ENCODE measurements around the gene CIB4.

The CIB4 gene

DNA sequence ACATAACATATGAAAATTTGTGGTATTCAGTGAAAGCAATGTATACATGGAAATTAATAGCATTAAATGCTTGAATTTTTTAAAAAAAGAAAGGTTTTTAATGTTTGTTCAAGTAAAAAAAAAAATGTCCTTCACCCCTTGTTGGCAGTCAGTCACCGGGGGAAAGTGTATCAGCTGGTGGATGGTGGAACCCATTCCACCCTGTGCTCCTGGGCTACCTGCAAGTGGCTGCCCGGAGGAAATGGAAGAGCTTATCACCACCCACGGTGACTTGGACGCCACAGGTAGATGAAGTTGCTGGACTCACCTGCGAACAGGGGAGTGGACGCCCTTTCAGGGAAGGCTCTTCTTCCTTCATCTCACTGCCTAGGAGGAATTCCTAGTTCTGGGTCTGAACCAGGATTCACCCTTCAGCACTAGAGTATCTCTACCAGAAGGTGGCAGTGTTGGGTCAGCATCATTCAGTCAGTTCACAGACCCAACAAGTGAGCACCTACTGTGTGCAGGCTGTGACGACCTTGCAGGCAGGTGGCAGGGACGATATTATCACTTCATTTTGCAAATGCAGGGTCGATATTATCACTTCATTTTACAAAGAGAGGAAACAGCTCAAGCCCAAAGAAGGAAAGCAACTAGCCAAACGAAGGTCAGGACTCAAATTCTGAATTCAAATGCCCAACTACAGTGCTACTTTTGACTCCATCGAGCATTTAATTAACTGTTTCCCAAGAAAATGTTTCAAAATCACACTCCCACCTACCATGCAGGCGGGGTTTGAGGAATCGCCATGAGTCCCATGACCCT lies 35.8 kb downstream of the CIB4 start:
- no peak for DNase-seq

DNA sequence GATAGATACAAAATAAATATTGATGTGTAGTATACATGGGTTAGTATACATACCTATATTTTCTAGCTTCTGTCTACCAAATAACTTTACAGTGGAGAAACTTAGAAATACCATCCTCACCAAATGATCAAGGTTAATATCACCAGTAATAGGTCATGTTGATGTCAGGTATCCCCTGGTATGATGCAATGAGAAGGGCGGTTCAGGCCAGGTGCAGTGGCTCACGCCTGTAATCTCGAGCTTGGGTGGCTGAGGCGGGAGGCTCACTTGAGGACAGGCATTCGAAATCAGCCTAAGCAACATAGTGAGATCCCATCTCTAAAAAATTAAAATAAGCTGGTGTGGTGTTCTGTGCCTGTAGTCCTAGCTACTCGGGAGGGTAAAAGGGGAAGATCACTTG lies 38.6 kb downstream of the CIB4 start:
- no peak for DNase-seq

DNA sequence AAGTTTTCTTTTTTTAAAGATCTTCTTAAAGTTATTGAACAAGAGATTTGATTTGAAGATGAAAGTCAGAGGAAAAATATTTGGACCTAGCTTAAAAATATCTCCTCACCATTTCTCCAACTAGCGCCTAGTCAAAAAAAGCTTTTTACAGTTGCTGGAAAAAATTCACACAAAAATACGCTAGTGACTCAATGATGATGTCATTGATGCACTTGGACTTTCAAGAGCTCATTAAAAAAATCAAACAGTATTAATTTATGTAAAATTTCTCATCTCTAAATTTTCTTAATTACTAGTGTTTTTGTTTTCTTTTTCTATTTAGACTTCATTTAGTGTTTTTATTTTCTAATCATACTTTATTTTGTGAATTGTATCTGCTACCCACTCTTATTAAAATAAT lies 41.8 kb downstream of the CIB4 start:
- no peak for DNase-seq

DNA sequence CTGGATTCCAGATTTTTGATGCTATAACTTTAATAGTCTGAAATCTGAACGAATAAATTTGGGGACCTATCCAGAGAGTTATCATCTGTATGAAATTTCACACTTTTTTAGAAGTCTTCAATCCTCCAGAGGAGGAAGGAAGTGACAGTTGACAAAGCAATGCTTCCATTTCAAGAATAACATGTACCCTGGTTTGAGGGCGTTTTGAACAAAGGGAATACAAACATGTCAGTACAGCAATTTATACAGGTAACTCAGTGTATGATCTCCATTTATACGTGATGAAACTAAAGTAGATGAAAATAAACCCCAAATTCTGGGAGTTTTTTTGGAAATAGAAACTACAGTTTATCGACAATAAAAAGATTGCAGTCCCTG lies 42.2 kb downstream of the CIB4 start:
- DNase-seq, result no peak

DNA sequence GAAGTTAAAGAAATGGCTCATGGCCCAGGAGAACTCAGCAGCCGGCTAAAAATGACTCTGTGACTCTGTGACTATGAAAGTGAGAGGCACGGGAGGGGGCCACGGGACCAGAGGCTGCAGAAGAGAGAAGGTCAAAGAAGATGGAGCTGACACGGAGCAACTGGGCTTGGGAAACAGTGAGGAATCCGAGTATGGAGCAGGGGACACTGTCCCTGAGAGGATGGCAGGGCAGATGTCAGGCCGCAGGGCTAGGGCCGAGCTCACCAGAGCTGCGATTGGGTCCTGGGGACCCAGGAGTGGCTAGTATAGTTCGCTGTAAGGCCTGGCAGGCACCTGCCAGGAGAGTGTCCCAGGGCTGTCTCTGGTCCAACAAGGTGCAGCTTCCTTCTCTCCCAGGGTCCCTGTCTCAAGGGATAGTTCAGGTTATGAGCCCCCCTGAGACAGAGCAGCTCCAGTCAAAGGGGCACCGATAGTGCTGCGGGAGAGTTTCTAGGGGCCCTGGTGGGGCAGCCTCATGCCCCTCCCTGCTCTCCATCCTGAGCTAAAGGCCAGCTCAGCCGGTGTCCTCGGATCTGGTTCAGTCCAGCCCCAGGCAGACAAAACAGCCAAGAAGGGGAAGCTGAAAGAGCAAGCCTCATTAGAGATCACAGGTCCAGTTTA lies 42.7 kb downstream of the CIB4 start:
- no peak for DNase-seq

GRCh38 chr2:26597197-26597596 lies 44.0 kb downstream of the CIB4 start:
- DNase-seq, result no peak

DNA sequence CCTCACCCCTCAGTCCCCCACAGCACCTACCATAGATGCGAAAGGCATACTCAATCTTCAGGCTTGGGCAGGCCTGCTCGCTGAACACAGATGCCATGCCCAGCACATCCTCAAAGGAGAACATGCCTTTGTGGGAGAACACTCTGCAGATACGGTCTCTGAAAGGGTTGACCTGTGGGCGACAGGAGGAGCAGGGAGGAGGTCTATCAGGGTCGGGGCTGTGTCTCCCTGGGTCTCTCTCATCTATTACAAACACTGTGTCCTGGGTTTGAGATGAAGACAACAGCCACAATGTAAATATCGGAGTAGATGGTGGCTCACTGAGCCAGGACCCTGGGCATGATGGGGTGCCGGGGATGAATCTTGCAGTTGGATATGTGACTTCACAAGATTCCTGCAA lies 46.0 kb downstream of the CIB4 start:
- DNase-seq, result no peak

- no peak for DNase-seq
Measured at GRCh38 chr2:26591619-26592505, 49.3 kb downstream of the CIB4 start.

GRCh38 chr2:26590980-26591618 lies 50.1 kb downstream of the CIB4 start:
- peak; percentile 48 for DNase-seq

GRCh38 chr2:26590508-26590907 lies 50.7 kb downstream of the CIB4 start:
- DNase-seq, result no peak

DNA sequence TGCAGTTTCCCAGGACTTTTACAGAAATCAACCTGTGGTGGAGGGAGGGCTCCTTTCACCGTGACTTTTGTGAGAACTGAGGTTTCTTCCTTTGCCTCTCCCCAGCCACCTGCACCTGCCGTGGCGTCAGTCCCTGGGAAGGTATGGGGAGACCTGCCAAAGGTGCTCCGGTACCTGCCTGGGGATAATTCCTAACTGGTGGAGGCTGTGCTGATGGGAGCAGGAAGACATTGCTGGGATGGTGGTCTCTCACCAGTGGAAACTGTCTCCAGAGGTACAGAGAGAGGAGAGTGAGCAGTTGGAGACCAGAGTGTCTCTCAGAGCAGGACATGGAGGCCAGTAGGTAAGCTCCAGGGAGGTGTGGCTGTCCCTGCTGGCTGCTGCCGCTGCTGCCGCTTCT lies 52.6 kb downstream of the CIB4 start:
- no peak for DNase-seq

GRCh38 chr2:26587994-26588393 lies 53.2 kb downstream of the CIB4 start:
- no peak for DNase-seq

DNA sequence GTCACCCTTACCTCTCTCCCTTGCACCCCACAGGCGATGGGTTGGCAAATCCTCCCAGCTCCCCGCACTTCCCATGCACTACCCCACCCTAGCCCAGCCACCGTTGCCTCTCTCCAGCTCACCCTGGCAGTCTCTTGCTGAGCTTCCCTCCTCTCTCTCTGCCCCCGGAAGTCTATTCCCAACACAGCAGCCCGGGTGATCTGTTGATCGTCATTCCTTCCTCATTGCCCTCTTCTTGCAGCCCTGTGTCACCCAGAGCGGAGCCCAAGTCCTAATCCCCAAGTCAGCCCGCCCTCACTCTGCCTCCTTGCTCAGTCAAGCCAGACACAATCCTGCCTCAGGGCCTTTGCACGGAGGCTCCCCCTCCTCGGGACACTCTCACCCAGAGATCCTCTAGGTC lies 55.2 kb downstream of the CIB4 start:
- no peak for DNase-seq

- no peak for DNase-seq
Measured at GRCh38 chr2:26585100-26585499, 56.1 kb downstream of the CIB4 start.

DNA sequence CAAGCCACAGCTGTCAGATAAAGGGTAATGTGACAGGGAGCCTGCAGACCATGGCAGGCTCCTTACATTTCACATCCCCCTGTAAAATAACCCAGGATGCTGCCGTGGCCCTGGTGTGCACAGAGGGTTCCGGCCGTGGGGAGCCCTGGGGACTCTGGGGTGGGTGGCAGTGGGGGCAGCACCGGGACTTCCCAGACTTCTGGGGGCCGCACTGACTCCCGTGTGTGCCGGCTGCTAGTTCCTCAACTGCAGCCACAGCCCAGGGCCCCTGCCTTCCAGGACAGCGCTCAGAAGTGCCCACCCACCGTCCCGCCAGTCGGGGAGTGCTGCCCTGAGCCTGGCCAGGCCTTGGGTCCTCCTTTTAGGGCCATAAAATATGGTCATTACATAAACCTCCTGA lies 56.5 kb downstream of the CIB4 start:
- no peak for DNase-seq

DNA sequence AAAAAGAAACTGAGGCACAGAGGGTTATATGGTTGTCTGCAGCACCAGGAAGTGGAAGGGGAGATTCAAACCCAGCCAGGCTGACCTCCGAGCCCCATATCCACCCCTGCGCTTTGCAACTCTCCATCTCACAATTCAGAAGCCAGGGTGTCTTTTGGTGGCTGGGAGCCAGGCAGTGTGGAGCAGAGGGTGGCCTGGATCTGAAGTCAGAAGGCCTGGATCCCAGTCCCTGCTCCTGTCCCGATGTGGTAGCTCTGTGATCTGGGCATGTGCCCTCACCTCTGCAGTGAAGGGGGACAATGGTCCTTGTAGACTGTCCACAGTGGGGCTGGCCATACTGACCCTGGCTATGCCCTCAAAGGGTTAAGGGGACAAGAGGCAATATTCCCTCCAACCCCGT lies 57.0 kb downstream of the CIB4 start:
- no peak for DNase-seq

DNA sequence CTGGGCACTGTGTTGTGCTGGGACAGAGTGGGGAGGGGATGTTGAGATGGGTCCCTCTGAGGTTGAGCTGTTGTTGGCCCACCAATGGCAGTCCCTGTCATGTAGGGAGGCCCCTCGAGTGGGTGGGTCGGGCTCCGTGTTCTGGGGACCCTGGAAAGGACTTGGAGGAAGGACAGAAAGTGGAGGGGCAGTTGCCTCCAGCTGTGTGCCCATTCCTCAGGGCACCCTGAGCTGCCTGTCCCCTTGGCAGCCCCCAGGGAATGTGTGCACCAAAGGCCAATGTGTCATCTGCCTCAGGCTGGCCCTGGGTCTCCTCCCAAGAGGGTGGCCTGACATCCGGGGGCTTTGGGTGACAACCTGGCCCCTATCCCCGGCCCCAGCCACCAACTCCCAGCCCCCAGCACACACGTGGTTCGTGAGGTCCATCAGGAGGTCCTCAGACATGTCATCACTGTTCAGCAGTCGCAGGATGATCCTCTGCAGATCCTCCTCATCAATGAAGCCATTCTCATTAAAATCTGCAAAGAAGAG lies 57.7 kb downstream of the CIB4 start:
- no peak for DNase-seq

DNA sequence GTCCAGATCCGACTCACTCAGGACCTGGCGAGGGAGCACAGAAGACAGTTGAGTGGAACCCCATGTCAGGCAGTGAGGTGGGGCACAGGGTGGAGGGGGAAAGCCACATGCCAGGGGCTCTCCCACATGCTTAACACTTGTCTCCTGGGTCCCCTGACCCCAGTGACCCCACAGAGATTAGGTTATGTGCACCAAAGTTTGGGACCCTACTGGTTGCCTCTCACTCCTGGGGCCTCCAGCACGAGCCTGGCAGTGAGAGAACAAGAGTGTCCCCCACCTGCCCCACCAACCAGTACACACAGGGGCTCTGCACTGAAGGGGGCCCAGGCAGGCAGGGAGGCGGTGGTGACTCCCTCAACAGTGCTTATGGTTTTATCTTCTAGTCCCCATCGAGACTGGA lies 58.3 kb downstream of the CIB4 start:
- no peak for DNase-seq

GRCh38 chr2:26581991-26582842 lies 58.9 kb downstream of the CIB4 start:
- DNase-seq, result no peak

DNA sequence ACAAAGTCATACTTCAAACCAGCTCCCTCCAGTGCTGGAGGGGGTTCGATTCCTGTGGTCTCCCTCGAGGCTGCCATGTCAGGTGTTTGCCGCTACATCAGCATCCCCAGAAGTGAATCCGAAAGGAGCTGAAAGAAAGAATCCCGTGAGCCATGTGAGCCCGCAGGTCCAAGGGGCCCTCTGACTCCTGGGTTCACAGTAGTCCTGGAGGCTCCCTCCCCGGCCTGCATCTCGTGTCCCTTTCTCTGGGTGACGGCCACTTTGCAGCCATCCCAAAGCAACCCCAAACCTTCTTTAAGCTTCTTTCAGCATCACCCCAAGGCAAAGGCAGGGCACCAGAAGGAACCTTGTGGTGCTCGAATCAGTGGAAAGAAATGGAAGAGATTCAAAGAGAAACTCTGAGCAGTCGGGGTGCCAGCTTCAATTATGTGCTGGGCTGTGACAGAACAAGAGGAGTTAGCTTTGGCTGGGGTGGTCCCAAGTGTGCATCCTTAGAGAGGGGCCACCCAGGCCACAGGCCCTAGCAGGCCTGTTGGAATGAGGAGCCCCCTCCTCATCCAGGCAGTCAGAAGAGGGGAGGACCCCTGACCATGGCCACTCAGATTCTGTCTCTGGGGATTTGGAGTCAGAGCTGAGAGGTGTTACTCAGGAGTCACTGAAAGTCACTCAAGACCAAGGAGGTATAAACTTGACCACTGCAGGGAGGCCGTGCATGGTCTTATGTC lies 59.7 kb downstream of the CIB4 start:
- no peak for DNase-seq

DNA sequence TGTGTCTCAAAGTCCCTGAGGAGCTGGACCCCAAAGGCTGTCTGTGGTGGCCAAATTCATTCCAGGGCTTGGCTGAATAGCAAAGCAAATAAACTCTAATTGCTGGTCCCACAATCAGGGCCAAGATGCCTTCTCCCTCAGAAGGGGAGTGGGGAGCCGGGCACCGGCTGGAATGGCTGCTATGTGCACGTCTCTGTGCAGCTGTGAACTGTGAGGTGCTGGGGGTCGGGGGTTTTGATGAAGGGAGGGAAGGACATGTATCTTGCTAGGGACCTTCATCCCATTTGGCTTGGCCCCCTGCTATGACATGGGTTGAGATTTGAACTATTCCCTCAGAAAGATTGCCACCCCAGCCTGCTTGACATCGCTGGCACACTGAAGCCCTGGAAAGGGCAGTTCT lies 60.4 kb downstream of the CIB4 start:
- no peak for DNase-seq
